ENCODE measurements around the gene CENPO.
A peak's percentile ranks its signal among the peaks of the same experiment; 100 is the strongest.

The CENPO gene
- total RNA-seq, result 5.4 to 29.4 (median 13.2) reads per million in 17 experiments

DNA sequence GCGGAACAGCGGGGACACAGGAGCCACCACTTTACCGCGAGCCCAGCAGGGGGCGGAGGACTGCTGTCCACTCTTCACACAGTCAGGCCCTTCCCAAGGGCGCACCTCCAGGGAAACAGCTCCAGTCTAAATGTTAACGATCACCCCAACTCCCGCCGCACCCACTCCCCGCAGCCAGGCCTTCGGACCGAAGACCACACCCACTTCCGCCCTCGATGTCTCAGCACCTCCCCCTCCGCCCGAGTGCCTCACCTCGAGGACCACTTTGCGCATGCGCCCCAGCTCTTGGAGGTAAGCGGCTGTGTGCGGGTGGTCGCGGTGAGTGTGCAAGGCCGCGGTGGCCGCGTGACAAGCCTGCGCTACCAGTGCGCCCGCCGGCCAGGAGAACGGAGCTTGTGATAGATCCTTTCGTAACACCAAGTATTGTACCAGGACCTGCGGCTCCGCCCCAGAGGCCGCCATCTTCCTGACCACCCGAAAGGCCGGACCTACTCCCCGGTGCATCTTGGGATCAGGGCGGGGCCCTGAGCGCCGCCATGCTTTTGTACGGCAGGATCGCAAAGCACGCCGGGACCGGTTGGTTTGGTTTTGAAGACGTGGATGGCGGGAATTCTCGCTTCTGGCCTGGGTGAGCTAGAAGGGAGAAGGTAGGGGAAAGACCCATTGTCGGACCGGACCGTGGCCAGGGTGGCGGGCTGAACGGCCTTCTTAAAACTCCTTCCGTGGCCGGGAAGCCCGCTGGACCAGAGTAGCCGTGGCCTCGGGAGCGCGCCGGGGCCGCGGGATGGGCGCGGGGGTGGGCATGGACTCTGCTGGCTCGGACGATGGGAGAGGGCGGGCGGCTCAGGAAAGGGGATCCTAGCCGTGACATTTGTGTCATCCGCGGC is at the start of gene CENPO, which contains the start of gene PTRHD1:
Gene CENPO (plus strand): TSS at position 552 of the 887 bp plus-strand sequence. CDS start 495 bp downstream, outside the sequence.
Gene PTRHD1 (minus strand): TSS at position 518 of the 887 bp plus-strand sequence. CDS start 14 bp downstream, at position 504.
- peak; percentile 96 to 98 (median 98) for DNase-seq

GRCh38 chr2:24743924-24744323 is 49.3 kb upstream of the CENPO start:
- DNase-seq, result peak; percentile 44 to 75 (median 60)

DNA sequence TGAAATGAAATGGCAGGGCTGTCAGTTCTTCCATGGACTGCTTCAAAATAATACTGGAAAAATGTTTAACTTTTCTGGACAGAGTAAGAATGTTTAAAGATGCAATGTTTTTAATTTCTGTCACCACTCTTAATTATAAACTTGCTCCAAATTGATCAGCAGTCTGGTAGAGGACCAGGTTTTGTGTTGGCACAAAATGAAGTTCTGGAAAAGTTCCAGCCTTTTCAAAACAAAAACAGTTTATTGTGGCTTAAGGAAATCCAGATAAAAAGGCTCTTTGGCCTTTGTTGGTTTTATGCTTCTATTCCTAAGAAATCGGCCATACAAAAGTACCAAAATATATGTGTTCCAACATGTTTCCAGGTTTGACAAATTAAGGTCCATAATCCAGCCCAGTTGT is 48.9 kb upstream of the CENPO start:
- no peak for DNase-seq

GRCh38 chr2:24745825-24746224 is 47.4 kb upstream of the CENPO start:
- no peak for DNase-seq

GRCh38 chr2:24747299-24747698 is 45.9 kb upstream of the CENPO start:
- DNase-seq, result no peak

GRCh38 chr2:24749069-24749691 is 44.0 kb upstream of the CENPO start:
- no peak for DNase-seq

- no peak for DNase-seq
Measured at GRCh38 chr2:24754985-24755705, 38.1 kb upstream of the CENPO start.

GRCh38 chr2:24756789-24757188 is 36.4 kb upstream of the CENPO start:
- DNase-seq, result no peak

- no peak for DNase-seq
Measured at GRCh38 chr2:24761866-24762265, 31.4 kb upstream of the CENPO start.

GRCh38 chr2:24762518-24762917 is 30.7 kb upstream of the CENPO start:
- no peak for DNase-seq

DNA sequence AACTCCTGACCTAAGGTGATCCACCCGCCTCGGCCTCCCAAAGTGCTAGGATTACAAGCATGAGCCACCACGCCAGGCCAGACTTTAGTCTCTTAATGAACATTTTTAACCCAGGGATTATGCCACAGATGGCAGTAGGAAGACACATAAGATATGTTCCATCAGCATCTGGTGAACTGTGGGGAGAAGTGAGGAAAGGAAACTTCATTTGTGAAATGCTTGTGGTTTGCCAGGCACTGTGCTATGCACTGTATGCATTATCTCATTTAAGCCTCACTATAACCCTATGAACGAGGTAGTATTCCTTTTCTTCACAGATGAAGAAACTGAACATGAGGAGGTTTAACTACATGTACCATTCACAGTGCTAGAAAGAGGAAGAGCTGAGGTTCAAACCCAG is 29.4 kb upstream of the CENPO start:
- no peak for DNase-seq

- no peak for DNase-seq
Measured at GRCh38 chr2:24766609-24767008, 26.6 kb upstream of the CENPO start.

DNA sequence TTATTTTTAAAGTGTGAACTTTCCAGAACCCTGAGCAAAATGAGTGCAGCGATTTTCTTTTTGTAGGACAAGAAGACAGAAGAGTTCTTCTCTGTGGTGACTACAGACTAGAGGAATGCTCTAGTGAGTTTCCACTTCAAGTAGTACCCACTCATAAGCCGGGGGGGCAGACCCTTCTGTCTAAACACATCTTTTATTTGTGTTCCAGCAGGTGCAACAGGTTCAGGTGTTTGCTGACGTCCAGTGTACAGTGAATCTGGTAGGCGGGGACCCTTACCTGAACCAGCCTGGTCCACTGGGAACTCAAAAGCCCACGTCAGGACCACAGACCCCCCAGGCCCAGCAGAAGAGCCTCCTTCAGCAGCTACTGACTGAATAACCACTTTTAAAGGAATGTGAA is 25.2 kb upstream of the CENPO start:
- no peak for DNase-seq

DNA sequence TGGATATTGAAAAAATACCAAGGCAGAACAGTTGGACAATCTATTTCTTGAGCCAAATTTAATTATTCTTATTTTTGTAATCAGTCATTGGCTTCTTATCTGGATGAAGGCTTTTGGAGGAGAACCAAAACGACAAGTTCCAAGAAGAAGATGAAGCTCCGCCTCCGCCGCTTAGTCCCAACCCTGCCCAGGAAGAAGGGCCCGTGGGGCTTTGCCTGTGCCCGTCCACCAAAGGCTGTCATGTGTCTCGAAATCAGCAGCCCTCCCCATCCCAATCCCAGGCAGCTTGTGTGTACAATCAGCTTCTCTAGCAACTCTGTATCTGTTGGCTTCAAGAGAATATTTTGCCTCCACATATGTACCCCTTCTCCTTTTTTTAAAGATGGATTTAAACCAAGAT is 24.6 kb upstream of the CENPO start:
- DNase-seq, result no peak

DNA sequence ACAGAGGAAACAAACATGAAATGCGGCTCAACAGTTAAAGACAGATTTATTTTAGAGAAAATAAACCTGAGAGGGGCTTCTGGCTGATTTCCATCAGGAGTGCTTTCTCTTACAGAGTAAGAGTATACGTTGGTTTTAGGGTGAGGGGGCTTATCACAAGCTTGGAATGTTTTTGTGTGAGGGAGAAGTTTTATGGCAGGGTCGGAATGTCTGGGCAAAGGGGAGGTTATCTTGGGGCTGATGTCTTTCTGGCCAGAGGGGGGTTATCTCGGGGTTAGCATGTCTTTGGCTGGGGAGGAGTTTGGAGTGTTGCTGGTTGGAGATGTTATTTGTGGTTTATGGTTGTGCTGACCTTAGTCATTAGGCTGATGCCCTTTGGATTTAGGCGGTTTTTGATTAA is 22.2 kb upstream of the CENPO start:
- no peak for DNase-seq

- no peak for DNase-seq
Measured at GRCh38 chr2:24771764-24772586, 21.2 kb upstream of the CENPO start.

DNA sequence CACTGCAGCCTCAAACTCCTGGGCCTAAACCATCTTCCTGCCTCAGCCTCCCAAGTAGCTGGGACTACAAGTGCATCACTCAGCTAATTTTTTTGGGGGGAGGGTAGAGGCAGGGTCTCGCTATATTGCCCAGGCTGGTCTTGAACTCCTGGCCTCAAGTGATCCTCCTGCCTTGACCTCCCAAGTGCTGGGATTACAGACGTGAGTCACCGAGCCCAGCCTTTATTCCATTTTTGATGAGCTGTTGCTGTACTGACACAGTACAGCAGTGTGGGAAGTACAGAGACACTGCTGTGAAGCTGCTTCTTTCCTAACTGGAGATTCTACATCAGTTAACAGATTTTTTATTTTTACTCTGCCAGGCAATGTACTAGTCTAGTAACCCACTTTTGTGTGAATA is 18.9 kb upstream of the CENPO start:
- no peak for DNase-seq

DNA sequence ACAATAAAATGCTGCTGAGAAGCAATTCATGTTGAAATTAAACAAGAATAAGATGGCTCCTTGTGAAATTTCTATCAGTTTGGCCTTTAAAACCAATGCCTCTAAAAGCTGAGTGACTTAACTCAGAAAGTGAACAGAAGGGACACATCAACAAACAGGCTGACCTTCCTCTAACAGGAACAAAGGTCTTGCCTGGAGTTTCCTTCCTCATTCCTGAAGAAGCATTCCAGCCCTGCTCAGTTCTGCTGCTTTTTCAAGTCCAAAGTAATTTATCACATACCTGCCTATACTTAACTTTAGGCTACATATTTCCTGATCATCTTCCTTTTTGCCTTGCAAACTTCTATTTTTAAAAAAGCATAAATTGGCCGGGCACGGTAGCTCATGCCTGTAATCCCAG is 14.1 kb upstream of the CENPO start:
- DNase-seq, result peak; percentile 34 to 66 (median 48)

DNA sequence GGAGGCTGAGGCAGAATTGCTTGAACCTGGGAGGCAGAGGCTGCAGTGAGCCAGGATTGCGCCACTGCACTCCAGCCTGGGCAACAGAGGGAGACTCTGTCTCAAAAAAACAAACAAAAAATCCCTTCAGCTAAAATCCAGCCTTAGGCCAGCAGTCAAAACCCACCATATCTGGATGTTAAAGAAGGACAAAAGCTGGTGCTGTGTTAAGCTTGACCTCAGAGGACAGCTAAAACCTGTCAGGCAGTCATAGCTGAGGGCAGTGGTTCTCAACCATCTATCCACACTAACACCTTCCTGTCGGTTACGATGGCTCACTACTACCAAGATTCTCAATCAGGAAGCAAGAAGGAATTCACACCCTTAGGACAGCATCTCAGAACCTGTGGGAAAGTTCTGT is 9.6 kb upstream of the CENPO start:
- DNase-seq, result no peak

- peak; percentile 39 to 67 (median 56) for DNase-seq
Measured at GRCh38 chr2:24785671-24786321, 7.4 kb upstream of the CENPO start.

- no peak for DNase-seq
Measured at GRCh38 chr2:24787532-24787931, 5.7 kb upstream of the CENPO start.

DNA sequence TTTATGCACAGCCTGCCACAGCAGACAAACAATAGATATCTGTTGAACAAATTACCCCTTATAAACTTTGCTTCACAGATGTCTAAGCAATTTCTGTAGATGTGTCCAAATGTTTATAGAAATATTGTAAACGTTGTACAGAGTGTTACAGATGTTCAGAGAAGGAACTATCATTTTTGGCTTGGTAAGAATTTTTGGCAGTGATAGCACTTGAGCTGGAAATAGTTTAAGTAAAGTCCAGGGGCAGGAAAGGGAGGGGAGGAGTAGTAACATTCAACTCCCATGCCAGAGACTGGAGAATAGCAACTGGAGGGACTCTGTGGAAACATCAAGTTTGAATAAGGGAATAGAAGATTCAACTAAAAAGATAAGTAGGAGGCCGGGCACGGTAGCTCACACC is 4.4 kb upstream of the CENPO start:
- DNase-seq, result no peak
